H1 (cell line): ENCODE data around the gene MMUT. TPM values are rescaled to one million over a fixed set of nuclear protein-coding genes. Genes with fewer than 3 reads are reported as not detected.

Experiments
- BACH1 ChIP-seq: IDR thresholded peaks from 2 replicates; pipeline ENCODE4 v1.6.1; 2012; ENCODE audit warnings: low read length, improper control_type of control experiment
- CTBP2 ChIP-seq: IDR thresholded peaks from 2 replicates; pipeline ENCODE4 v1.7.0; 2011; ENCODE audit warnings: borderline replicate concordance, mild to moderate bottlenecking, moderate library complexity, mixed read lengths, low read length; ENCODE audit not compliant: insufficient read depth, insufficient read length
- polyA plus RNA-seq, 7 experiments: library from polyadenylated mRNA; depleted of rRNA in 3 of 7; stranded (reverse) in 5 of 7; unstranded in 2 of 7; fragments of >200 nt in 5 of 7; fragments of 200-250 nt in 2 of 7; gene quantifications; 1 replicate in 5 of 7; 2 replicates in 1 of 7; 4 replicates in 1 of 7; pipeline versions ENCODE4 v1.2.1 to v1.2.3, GENCODE V29; 2011 to 2013; ENCODE audit warnings: missing spikeins in 2 of 7, mixed read lengths in 2 of 7
- total RNA-seq: library from RNA; stranded (reverse); fragmentation: NEBNext Ultra II Directional; extraction: Animal tissue kit (Norgen Biotek cat#: 25700); gene quantifications from 2 replicates; pipeline ENCODE4 v1.2.1, GENCODE V29; 2021
- TF ChIP-seq, protein P1 (sequence below): fragments of 300-600 bp; sonication (generic); IDR thresholded peaks from 2 replicates; pipeline ENCODE4 v1.7.1; 2012; ENCODE audit warnings: low read length, moderate library complexity, mild to moderate bottlenecking, inconsistent platforms; ENCODE audit not compliant: insufficient replicate concordance

Gene MMUT
- total and polyA plus RNA-seq, 2 of the 8 experiments (the other 6 are each of a cell fraction or from before 2014, with no cell fraction given), result 5.2 to 13.0 TPM

DNA sequence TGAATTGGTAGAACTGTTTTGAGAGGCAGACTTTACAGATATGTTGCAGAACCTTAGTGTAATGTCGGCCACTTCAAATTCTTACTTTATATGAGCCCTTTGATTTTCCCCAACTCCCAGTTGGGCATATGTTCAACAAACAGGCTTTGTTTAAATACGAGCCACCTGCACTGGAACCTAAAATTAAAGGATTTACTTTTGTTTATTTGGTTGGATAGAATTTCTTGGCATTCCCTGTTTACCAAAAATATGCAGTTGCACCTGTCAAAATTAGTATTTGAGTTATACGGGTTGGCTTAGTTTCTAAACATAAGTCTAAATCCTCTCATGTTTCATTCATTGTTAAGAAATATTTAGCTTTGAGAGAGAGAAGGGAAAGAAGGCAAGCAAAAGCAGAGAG, 34.3 kb upstream of the MMUT start (continued):
- TF ChIP-seq, protein P1, sequence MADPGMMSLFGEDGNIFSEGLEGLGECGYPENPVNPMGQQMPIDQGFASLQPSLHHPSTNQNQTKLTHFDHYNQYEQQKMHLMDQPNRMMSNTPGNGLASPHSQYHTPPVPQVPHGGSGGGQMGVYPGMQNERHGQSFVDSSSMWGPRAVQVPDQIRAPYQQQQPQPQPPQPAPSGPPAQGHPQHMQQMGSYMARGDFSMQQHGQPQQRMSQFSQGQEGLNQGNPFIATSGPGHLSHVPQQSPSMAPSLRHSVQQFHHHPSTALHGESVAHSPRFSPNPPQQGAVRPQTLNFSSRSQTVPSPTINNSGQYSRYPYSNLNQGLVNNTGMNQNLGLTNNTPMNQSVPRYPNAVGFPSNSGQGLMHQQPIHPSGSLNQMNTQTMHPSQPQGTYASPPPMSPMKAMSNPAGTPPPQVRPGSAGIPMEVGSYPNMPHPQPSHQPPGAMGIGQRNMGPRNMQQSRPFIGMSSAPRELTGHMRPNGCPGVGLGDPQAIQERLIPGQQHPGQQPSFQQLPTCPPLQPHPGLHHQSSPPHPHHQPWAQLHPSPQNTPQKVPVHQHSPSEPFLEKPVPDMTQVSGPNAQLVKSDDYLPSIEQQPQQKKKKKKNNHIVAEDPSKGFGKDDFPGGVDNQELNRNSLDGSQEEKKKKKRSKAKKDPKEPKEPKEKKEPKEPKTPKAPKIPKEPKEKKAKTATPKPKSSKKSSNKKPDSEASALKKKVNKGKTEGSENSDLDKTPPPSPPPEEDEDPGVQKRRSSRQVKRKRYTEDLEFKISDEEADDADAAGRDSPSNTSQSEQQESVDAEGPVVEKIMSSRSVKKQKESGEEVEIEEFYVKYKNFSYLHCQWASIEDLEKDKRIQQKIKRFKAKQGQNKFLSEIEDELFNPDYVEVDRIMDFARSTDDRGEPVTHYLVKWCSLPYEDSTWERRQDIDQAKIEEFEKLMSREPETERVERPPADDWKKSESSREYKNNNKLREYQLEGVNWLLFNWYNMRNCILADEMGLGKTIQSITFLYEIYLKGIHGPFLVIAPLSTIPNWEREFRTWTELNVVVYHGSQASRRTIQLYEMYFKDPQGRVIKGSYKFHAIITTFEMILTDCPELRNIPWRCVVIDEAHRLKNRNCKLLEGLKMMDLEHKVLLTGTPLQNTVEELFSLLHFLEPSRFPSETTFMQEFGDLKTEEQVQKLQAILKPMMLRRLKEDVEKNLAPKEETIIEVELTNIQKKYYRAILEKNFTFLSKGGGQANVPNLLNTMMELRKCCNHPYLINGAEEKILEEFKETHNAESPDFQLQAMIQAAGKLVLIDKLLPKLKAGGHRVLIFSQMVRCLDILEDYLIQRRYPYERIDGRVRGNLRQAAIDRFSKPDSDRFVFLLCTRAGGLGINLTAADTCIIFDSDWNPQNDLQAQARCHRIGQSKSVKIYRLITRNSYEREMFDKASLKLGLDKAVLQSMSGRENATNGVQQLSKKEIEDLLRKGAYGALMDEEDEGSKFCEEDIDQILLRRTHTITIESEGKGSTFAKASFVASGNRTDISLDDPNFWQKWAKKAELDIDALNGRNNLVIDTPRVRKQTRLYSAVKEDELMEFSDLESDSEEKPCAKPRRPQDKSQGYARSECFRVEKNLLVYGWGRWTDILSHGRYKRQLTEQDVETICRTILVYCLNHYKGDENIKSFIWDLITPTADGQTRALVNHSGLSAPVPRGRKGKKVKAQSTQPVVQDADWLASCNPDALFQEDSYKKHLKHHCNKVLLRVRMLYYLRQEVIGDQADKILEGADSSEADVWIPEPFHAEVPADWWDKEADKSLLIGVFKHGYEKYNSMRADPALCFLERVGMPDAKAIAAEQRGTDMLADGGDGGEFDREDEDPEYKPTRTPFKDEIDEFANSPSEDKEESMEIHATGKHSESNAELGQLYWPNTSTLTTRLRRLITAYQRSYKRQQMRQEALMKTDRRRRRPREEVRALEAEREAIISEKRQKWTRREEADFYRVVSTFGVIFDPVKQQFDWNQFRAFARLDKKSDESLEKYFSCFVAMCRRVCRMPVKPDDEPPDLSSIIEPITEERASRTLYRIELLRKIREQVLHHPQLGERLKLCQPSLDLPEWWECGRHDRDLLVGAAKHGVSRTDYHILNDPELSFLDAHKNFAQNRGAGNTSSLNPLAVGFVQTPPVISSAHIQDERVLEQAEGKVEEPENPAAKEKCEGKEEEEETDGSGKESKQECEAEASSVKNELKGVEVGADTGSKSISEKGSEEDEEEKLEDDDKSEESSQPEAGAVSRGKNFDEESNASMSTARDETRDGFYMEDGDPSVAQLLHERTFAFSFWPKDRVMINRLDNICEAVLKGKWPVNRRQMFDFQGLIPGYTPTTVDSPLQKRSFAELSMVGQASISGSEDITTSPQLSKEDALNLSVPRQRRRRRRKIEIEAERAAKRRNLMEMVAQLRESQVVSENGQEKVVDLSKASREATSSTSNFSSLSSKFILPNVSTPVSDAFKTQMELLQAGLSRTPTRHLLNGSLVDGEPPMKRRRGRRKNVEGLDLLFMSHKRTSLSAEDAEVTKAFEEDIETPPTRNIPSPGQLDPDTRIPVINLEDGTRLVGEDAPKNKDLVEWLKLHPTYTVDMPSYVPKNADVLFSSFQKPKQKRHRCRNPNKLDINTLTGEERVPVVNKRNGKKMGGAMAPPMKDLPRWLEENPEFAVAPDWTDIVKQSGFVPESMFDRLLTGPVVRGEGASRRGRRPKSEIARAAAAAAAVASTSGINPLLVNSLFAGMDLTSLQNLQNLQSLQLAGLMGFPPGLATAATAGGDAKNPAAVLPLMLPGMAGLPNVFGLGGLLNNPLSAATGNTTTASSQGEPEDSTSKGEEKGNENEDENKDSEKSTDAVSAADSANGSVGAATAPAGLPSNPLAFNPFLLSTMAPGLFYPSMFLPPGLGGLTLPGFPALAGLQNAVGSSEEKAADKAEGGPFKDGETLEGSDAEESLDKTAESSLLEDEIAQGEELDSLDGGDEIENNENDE, result no peak
- TF ChIP-seq BACH1 (no peak), CTBP2 (no peak)
